B cell (primary cell): Measurements from ENCODE around the gene SLC51B. TPM values are rescaled to one million over a fixed set of nuclear protein-coding genes. Genes with fewer than 3 reads are reported as not detected.

Experiments
- ATAC-seq: fragments of 200-7000 bp; cut with Tn5 transposase; one replicate; pipeline ENCODE4 v1.10.0; 2021; ENCODE audit warnings: low read depth, mild to moderate bottlenecking, moderate number of reproducible peaks, moderate library complexity
- CTCF ChIA-PET: fragments of 350-600 bp; sonication (Branson Sonifier 250); formaldehyde crosslinking; loops from one replicate; lab custom pipeline; 2021; ENCODE audit warnings: antibody characterized with exemption, inconsistent platforms; lab: Charles Lee
- POLR2A ChIA-PET: fragments of 350-600 bp; sonication (Branson Sonifier 250); formaldehyde crosslinking; loops from one replicate; lab custom pipeline; 2021; ENCODE audit warnings: antibody characterized with exemption; lab: Charles Lee
- DNase-seq: peaks from one replicate; pipeline ENCODE4 v3.0.0; 2013
- H2AFZ ChIP-seq: 2 replicates; pipeline ENCODE4 v1.6.1; 2012; ENCODE audit warnings: mild to moderate bottlenecking, low read depth, low read length; ENCODE audit not compliant: insufficient read depth, poor library complexity, severe bottlenecking
- H3K27ac ChIP-seq, 2 donors: 1 replicate in 1 of 2; 2 replicates in 1 of 2; pipeline ENCODE4 v1.5.1; 2012 to 2013; ENCODE audit warnings: low read length in 2 of 2, mild to moderate bottlenecking in 2 of 2, moderate library complexity in 1 of 2
- H3K27me3 ChIP-seq, 4 experiments: fragments of 200-600 bp in 1 of 4; sonication (generic) in 1 of 4; replicated peaks in 1 of 4; 1 replicate in 2 of 4; 2 replicates in 2 of 4; pipeline versions ENCODE4 v1.6.1 to v1.7.0; 2013 to 2016; ENCODE audit warnings: low read length in 3 of 4, mild to moderate bottlenecking in 2 of 4, mixed read lengths in 1 of 4, moderate library complexity in 1 of 4; ENCODE audit not compliant: insufficient read depth in 4 of 4, control insufficient read depth in 3 of 4; ENCODE audit errors: control extremely low read depth in 1 of 4
- H3K36me3 ChIP-seq, 2 experiments: replicated peaks in 1 of 2; 1 replicate in 1 of 2; 2 replicates in 1 of 2; pipeline versions ENCODE4 v1.6.1 to v1.7.1; 2013; ENCODE audit warnings: low read length in 1 of 2; ENCODE audit not compliant: insufficient read depth in 2 of 2, control insufficient read depth in 1 of 2; ENCODE audit errors: control extremely low read depth in 1 of 2, extremely low read depth in 1 of 2
- H3K4me1 ChIP-seq, 2 donors: fragments of 200-600 bp in 1 of 2; sonication (generic) in 1 of 2; 1 replicate in 1 of 2; 2 replicates in 1 of 2; pipeline versions ENCODE4 v1.5.1 to v1.6.1; 2013 to 2017; ENCODE audit warnings: low read length in 2 of 2; ENCODE audit not compliant: control insufficient read depth in 2 of 2, insufficient read depth in 2 of 2
- H3K4me2 ChIP-seq: replicated peaks from 2 replicates; pipeline ENCODE3; 2012; ENCODE audit warnings: mild to moderate bottlenecking, low read depth, low read length; ENCODE audit not compliant: poor library complexity, severe bottlenecking
- H3K4me3 ChIP-seq, 5 experiments: fragments of 200-600 bp in 1 of 5; sonication (generic) in 1 of 5; 1 replicate in 3 of 5; 2 replicates in 2 of 5; pipeline versions ENCODE4 v1.5.1 to v1.7.0; 2011 to 2016; ENCODE audit warnings: low read length in 4 of 5, mild to moderate bottlenecking in 4 of 5, low read depth in 2 of 5, control low read depth in 1 of 5, moderate library complexity in 1 of 5; ENCODE audit not compliant: insufficient read depth in 1 of 5; ENCODE audit errors: control extremely low read depth in 1 of 5, extremely low read depth in 1 of 5
- H3K79me2 ChIP-seq: fragments of 200-600 bp; sonication (generic); one replicate; pipeline ENCODE4 v1.6.0; 2016; ENCODE audit warnings: low read length; ENCODE audit not compliant: control insufficient read depth, insufficient read depth
- H3K9ac ChIP-seq: fragments of 200-600 bp; sonication (generic); 2 replicates; pipeline ENCODE4 v1.6.1; 2017; ENCODE audit warnings: mild to moderate bottlenecking, low read length, moderate library complexity
- H3K9me3 ChIP-seq, 3 donors: one replicate each; pipeline versions ENCODE4 v1.6.1 to v1.7.1; 2013; ENCODE audit warnings: low read length in 2 of 3; ENCODE audit not compliant: control insufficient read depth in 2 of 3, insufficient read depth in 1 of 3; ENCODE audit errors: control extremely low read depth in 1 of 3
- H4K20me1 ChIP-seq: 2 replicates; pipeline ENCODE4 v1.6.0; 2012; ENCODE audit warnings: mild to moderate bottlenecking, low read length; ENCODE audit not compliant: insufficient read depth, control insufficient read depth, poor library complexity, severe bottlenecking
- H3K27ac Mint-ChIP-seq: one replicate; pipeline ENCODE4 v1.8.0; 2021; ENCODE audit warnings: mixed read lengths
- H3K27me3 Mint-ChIP-seq: one replicate; pipeline ENCODE4 v1.8.0; 2021; ENCODE audit warnings: mixed read lengths
- H3K4me1 Mint-ChIP-seq: one replicate; pipeline ENCODE4 v1.8.0; 2021; ENCODE audit warnings: mixed read lengths
- H3K4me3 Mint-ChIP-seq: one replicate; pipeline ENCODE4 v1.8.0; 2021; ENCODE audit warnings: mixed read lengths
- H3K9me3 Mint-ChIP-seq: one replicate; pipeline ENCODE4 v1.8.0; 2022; ENCODE audit warnings: mixed read lengths; ENCODE audit not compliant: insufficient read depth
- EZH2 ChIP-seq: IDR thresholded peaks from 2 replicates; pipeline ENCODE4 v1.6.1; 2012; ENCODE audit warnings: borderline replicate concordance, low read depth, mild to moderate bottlenecking, moderate library complexity, low read length; ENCODE audit not compliant: insufficient read depth, poor library complexity, severe bottlenecking
- WGBS: methylation state at CpG from one replicate; pipeline ENCODE4 v1.1.5; 2013; ENCODE audit warnings: missing lambda C conversion rate; ENCODE audit not compliant: insufficient coverage; 5-methylcytosine and 5-hydroxymethylcytosine counted together
- intact Hi-C: fragments of 100-400 bp; cut with micrococcal nuclease; formaldehyde crosslinking; loops from one replicate; pipeline ENCODE4 v1.10.0; 2022
- polyA plus RNA-seq: library from polyadenylated mRNA; depleted of rRNA; stranded (reverse); fragments of >200 nt; gene quantifications from 2 replicates; pipeline ENCODE4 v1.2.3, GENCODE V29; 2012
- total RNA-seq, 2 donors: library from RNA; stranded (reverse); fragments of 120-200 nt in 1 of 2; gene quantifications; 1 replicate in 1 of 2; 2 replicates in 1 of 2; pipeline versions ENCODE4 v1.2.3 to v1.2.4, GENCODE V29; 2013 to 2022
- TF ChIP-seq, protein P1 (sequence below): fragments of 200-600 bp; IDR thresholded peaks from one replicate; pipeline ENCODE4 v1.8.0; 2022; ENCODE audit warnings: antibody characterized with exemption, mild to moderate bottlenecking

The SLC51B gene
- total and polyA plus RNA-seq, 2 donors (not counting 1 experiment from before 2014, with no cell fraction given), result not detected

DNA sequence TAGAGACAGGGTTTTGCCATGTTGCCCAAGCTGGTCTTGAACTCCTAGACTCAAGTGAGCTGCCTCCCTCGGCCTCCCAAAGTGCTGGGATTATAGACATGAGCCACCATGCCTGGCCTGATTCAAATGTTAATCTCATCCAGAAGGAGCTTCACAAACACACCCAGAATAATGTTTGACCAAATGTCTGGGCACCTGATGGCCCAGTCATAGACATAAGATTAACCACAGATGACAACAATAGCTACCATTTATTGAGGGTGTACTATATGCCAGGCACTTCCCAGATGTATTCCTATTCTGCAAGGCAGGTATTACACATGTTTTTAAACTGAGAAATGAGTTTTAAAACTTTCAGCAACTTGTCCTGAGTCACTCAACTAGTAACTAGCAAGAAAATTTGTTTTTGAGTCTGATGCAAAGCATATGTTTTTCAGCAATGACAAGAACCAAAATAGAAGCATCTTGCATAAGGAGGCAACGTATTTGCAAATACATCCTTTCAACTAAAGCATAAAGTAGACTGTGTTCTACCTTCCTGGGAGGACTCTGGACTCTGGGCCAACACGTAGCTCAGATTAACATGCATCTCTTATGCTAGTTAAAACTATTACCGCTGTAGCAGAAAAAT lies 47.3 kb upstream of the SLC51B start:
- H3K4me1 Mint-ChIP-seq, result peaks cover 4% of the 10 kb centered on the region
- no peak overlapping the region for H3K4me2 ChIP-seq
- DNase-seq, result no peak

DNA sequence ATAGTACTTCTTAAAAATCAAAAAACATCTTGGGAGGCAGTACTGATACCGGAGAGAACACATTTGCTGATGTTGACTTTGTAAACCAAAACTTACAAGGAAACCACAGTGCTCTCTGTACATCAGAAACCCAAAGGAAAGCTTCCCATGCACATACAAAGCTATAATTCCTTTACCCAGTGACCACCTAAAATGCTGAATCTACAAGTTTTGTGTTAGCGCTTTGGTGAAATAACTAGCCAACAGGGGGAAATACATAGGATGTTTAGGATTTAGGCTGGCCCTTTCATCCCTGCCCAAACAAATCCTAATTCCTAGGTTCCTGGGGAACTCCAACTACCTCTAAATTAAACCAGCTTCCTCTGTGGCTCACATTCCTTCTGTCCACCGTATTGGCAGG lies 40.2 kb upstream of the SLC51B start:
- no peaks in the 10 kb centered on the region for H4K20me1 ChIP-seq
- no peak overlapping the region for H3K4me3 ChIP-seq
- no peak overlapping the region for H3K9ac ChIP-seq
- no peaks in the 10 kb centered on the region for H3K27me3 Mint-ChIP-seq
- H3K4me2 ChIP-seq, result no peak overlapping the region
- H3K79me2 ChIP-seq, result no peaks in the 10 kb centered on the region
- ATAC-seq (no peak), DNase-seq (no peak)
- no peaks in the 10 kb centered on the region for H3K27me3 ChIP-seq
- no peak overlapping the region for H3K27ac ChIP-seq
- POLR2A ChIA-PET, result no interaction called here
- H3K9me3 Mint-ChIP-seq, result no peaks in the 10 kb centered on the region
- H2AFZ ChIP-seq, result no peak overlapping the region
- no peak overlapping the region for H3K4me3 Mint-ChIP-seq
- no peaks in the 10 kb centered on the region for H3K4me1 ChIP-seq
- intact Hi-C loops, result no loop called here
- H3K4me1 Mint-ChIP-seq, result peaks cover 2% of the 10 kb centered on the region
- CTCF ChIA-PET, result no interaction called here
- WGBS, result no CpG with 5 or more reads among the region's 3 CpGs
- TF ChIP-seq, protein P1, sequence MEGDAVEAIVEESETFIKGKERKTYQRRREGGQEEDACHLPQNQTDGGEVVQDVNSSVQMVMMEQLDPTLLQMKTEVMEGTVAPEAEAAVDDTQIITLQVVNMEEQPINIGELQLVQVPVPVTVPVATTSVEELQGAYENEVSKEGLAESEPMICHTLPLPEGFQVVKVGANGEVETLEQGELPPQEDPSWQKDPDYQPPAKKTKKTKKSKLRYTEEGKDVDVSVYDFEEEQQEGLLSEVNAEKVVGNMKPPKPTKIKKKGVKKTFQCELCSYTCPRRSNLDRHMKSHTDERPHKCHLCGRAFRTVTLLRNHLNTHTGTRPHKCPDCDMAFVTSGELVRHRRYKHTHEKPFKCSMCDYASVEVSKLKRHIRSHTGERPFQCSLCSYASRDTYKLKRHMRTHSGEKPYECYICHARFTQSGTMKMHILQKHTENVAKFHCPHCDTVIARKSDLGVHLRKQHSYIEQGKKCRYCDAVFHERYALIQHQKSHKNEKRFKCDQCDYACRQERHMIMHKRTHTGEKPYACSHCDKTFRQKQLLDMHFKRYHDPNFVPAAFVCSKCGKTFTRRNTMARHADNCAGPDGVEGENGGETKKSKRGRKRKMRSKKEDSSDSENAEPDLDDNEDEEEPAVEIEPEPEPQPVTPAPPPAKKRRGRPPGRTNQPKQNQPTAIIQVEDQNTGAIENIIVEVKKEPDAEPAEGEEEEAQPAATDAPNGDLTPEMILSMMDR, result no peak
- TF ChIP-seq EZH2, result no peak
- H3K36me3 ChIP-seq, result peaks cover 0 to 5% of the 10 kb centered on the region in 2 experiments
- H3K27ac Mint-ChIP-seq, result no peak overlapping the region
- H3K9me3 ChIP-seq, result no peaks in the 10 kb centered on the region

More for the DNA sequence above, 47.3 kb upstream of the SLC51B start:
- H3K4me3 ChIP-seq, result no peak overlapping the region
- H3K27ac Mint-ChIP-seq, result no peak overlapping the region
- POLR2A ChIA-PET, result no interaction called here
- H3K9ac ChIP-seq, result no peak overlapping the region
- H3K27ac ChIP-seq, result no peak overlapping the region
- no peaks in the 10 kb centered on the region for H4K20me1 ChIP-seq
- CTCF ChIA-PET, result interaction anchor here (0.6 kb wide), 1 partner anchor 9 kb away, joined by 3 read pairs; no protein-coding TSS in a partner anchor
- no peaks in the 10 kb centered on the region for H3K36me3 ChIP-seq
- no peaks in the 10 kb centered on the region for H3K79me2 ChIP-seq
- no peaks in the 10 kb centered on the region for H3K27me3 Mint-ChIP-seq
- H3K4me1 ChIP-seq, result no peaks in the 10 kb centered on the region
- H3K4me3 Mint-ChIP-seq, result no peak overlapping the region
- intact Hi-C loops, result no loop called here
- H3K9me3 ChIP-seq, result no peaks in the 10 kb centered on the region
- H3K9me3 Mint-ChIP-seq, result no peaks in the 10 kb centered on the region
- no peak for ATAC-seq
- no peaks in the 10 kb centered on the region for H3K27me3 ChIP-seq
- no peak overlapping the region for H2AFZ ChIP-seq
- 92% methylated on average over 3 of the region's 4 CpGs for WGBS
- no peak for TF ChIP-seq EZH2
- TF ChIP-seq, protein P1, result no peak
